Endothelial cell of umbilical vein (primary cell): Measurements from ENCODE around the gene SYTL1. TPM values are rescaled to one million over a fixed set of nuclear protein-coding genes. Genes with fewer than 3 reads are reported as not detected.

Source experiments
- BruUV-seq: library from RNA; stranded (reverse); fragments of 400-500 nt; replicated peaks from 2 replicates; lab custom pipeline; 2021; lab: Mats Ljungman, UMichigan
- CTCF ChIA-PET: fragments of 300-600, 350-600 bp; sonication (Branson Sonifier 250); formaldehyde crosslinking; loops from one replicate; lab custom pipeline; 2021; ENCODE audit warnings: antibody characterized with exemption, inconsistent platforms; lab: Charles Lee
- POLR2A ChIA-PET: fragments of 300-600, 350-600 bp; sonication (Branson Sonifier 250); formaldehyde crosslinking; loops from one replicate; lab custom pipeline; 2021; ENCODE audit warnings: antibody characterized with exemption, inconsistent platforms; lab: Charles Lee
- DNase-seq: peaks from one replicate; pipeline ENCODE4 v3.0.0-alpha.2; 2011; ENCODE audit warnings: low read depth, low spot score
- FAIRE-seq: peaks from 2 replicates; lab custom pipeline; 2011; peaks lifted over from hg19 to GRCh38; lab: Jason Lieb, UNC
- H2AFZ ChIP-seq: 2 replicates; pipeline ENCODE4 v1.6.0; 2012; ENCODE audit warnings: low read depth, low read length, control low read depth, inconsistent platforms
- H3K27ac ChIP-seq: 2 replicates; pipeline ENCODE4 v1.5.1; 2011; ENCODE audit warnings: low read depth, mild to moderate bottlenecking, control low read depth, low read length, moderate library complexity; ENCODE audit not compliant: insufficient read depth
- H3K27me3 ChIP-seq, 2 experiments: 2 replicates each; pipeline versions ENCODE4 v1.6.0 to v1.6.1; 2011; ENCODE audit warnings: low read length in 2 of 2, mixed read lengths in 1 of 2; ENCODE audit not compliant: control insufficient read depth in 2 of 2, insufficient read depth in 2 of 2
- H3K36me3 ChIP-seq, 2 experiments: 2 replicates in 1 of 2; 3 replicates in 1 of 2; pipeline ENCODE4 v1.5.1; 2011; ENCODE audit warnings: low read length in 2 of 2, mild to moderate bottlenecking in 1 of 2, moderate library complexity in 1 of 2; ENCODE audit not compliant: control insufficient read depth in 2 of 2, insufficient read depth in 2 of 2; ENCODE audit errors: extremely low read depth in 1 of 2
- H3K4me1 ChIP-seq: 3 replicates; pipeline ENCODE4 v1.5.1; 2011; ENCODE audit warnings: mild to moderate bottlenecking, low read length; ENCODE audit not compliant: control insufficient read depth, insufficient read depth; ENCODE audit errors: extremely low read depth
- H3K4me2 ChIP-seq: 2 replicates; pipeline ENCODE4 v1.6.1; 2011; ENCODE audit warnings: low read length, control low read depth, mixed read lengths; ENCODE audit not compliant: insufficient read depth
- H3K4me3 ChIP-seq, 3 experiments: fragments of 200-600 bp in 1 of 3; sonication (generic), shearing (Covaris generic) in 1 of 3; replicated peaks in 1 of 3; 2 replicates each; pipeline ENCODE4 v1.5.1; 2011 to 2016; ENCODE audit warnings: control low read depth in 3 of 3, low read length in 3 of 3, mild to moderate bottlenecking in 2 of 3, inconsistent platforms in 1 of 3, low read depth in 1 of 3, moderate library complexity in 1 of 3; ENCODE audit not compliant: insufficient read depth in 1 of 3
- H3K79me2 ChIP-seq: 2 replicates; pipeline ENCODE4 v1.6.0; 2012; ENCODE audit warnings: low read length, inconsistent platforms; ENCODE audit not compliant: control insufficient read depth, insufficient read depth
- H3K9ac ChIP-seq: replicated peaks from 2 replicates; pipeline ENCODE3; 2011; ENCODE audit warnings: low read length, control low read depth; ENCODE audit not compliant: insufficient read depth; ENCODE audit errors: extremely low read depth
- H3K9me1 ChIP-seq: replicated peaks from 3 replicates; pipeline ENCODE4 v1.6.0; 2011; ENCODE audit warnings: mild to moderate bottlenecking, low read length; ENCODE audit not compliant: control insufficient read depth, insufficient read depth; ENCODE audit errors: extremely low read depth
- H3K9me3 ChIP-seq: replicated peaks from 2 replicates; pipeline ENCODE4 v1.5.1; 2012; ENCODE audit warnings: low read length, inconsistent platforms; ENCODE audit not compliant: control insufficient read depth, insufficient read depth
- H4K20me1 ChIP-seq: replicated peaks from 2 replicates; pipeline ENCODE3; 2011; ENCODE audit warnings: mild to moderate bottlenecking, low read length; ENCODE audit not compliant: control insufficient read depth, insufficient read depth; ENCODE audit errors: extremely low read depth
- CTCF ChIP-seq, 2 donors: IDR thresholded peaks; 1 replicate in 1 of 2; 2 replicates in 1 of 2; pipeline ENCODE4 v1.5.1; 2011; ENCODE audit warnings: low read length in 2 of 2, mild to moderate bottlenecking in 2 of 2, moderate library complexity in 2 of 2, control low read depth in 1 of 2, inconsistent platforms in 1 of 2, low read depth in 1 of 2; ENCODE audit not compliant: insufficient read depth in 1 of 2; ENCODE audit errors: extremely low read depth in 1 of 2
- EZH2 ChIP-seq: IDR thresholded peaks from 2 replicates; pipeline ENCODE4 v1.6.1; 2012; ENCODE audit warnings: borderline replicate concordance, low read depth, mild to moderate bottlenecking, moderate library complexity, low read length, inconsistent platforms; ENCODE audit not compliant: severe bottlenecking
- FOS ChIP-seq: IDR thresholded peaks from 2 replicates; pipeline ENCODE4 v1.6.1; 2011; ENCODE audit warnings: mild to moderate bottlenecking, low read length, moderate library complexity, borderline replicate concordance; ENCODE audit not compliant: insufficient read depth
- GATA2 ChIP-seq: IDR thresholded peaks from 2 replicates; pipeline ENCODE4 v1.7.0; 2011; ENCODE audit warnings: low read depth, mild to moderate bottlenecking, moderate library complexity, mixed read lengths, low read length; ENCODE audit not compliant: insufficient read length, insufficient read depth
- JUN ChIP-seq: IDR thresholded peaks from 2 replicates; pipeline ENCODE4 v1.6.1; 2011; ENCODE audit warnings: borderline replicate concordance, low read depth; ENCODE audit not compliant: insufficient read length, insufficient read depth
- MAX ChIP-seq: IDR thresholded peaks from 2 replicates; pipeline ENCODE4 v1.6.1; 2011; ENCODE audit not compliant: insufficient read depth, insufficient read length
- MYC ChIP-seq: IDR thresholded peaks from one replicate; pipeline ENCODE4 v1.6.1; 2011; ENCODE audit warnings: mild to moderate bottlenecking, low read depth, low read length
- POLR2A ChIP-seq: IDR thresholded peaks from 2 replicates; pipeline ENCODE4 v1.6.1; 2012; ENCODE audit warnings: low read depth, mild to moderate bottlenecking, control low read depth, low read length
- POLR2AphosphoS5 ChIP-seq: IDR thresholded peaks from 2 replicates; pipeline ENCODE4 v1.6.1; 2012; ENCODE audit warnings: low read depth, mild to moderate bottlenecking, control low read depth, low read length, moderate library complexity; ENCODE audit not compliant: insufficient read depth
- dilution Hi-C: fragments of 300-500 bp; cut with MboI; formaldehyde crosslinking; loops from one replicate; pipeline ENCODE4 v1.15.0; 2019; ENCODE audit warnings: low sequenced_read_pairs; ENCODE audit not compliant: extremely low pct_ligation_motif_present
- intact Hi-C: fragments of 100-400 bp; cut with micrococcal nuclease; formaldehyde crosslinking; loops from one replicate; pipeline ENCODE4 v1.10.0; 2022
- polyA plus RNA-seq, 4 experiments: library from polyadenylated mRNA; depleted of rRNA in 3 of 4; stranded (reverse) in 3 of 4; unstranded in 1 of 4; fragments of >200 nt; gene quantifications; 2 replicates each; pipeline versions ENCODE4 v1.2.1 to v1.2.3, GENCODE V29; 2011 to 2012; ENCODE audit warnings: missing spikeins in 1 of 4
- total RNA-seq: library from RNA; stranded (reverse); gene quantifications from 2 replicates; pipeline ENCODE4 v1.2.3, GENCODE V29; 2021

Gene SYTL1
- total and polyA plus RNA-seq, 2 donors (not counting 3 experiments of a cell fraction or from before 2014, with no cell fraction given): 0.04 TPM; not detected in 1

- no peak for DNase-seq
- Histone ChIP-seq H3K79me2 (peaks cover 9% of the 10 kb centered on the region), H3K9me3 (no peaks in the 10 kb centered on the region), H3K36me3 (no peaks in the 10 kb centered on the region), H3K27ac (no peak overlapping the region), H3K9me1 (no peaks in the 10 kb centered on the region), H3K9ac (no peak overlapping the region), H3K4me2 (no peak overlapping the region), H4K20me1 (no peaks in the 10 kb centered on the region), H3K4me3 (no peak overlapping the region), H3K4me1 (peaks cover 5% of the 10 kb centered on the region), H3K27me3 (no peaks in the 10 kb centered on the region), H2AFZ (no peak overlapping the region)
- ChIA-PET POLR2A (interaction anchor here (0.6 kb wide), 1 partner anchor 18 kb away, joined by 3 read pairs; no protein-coding TSS in a partner anchor), CTCF (interaction anchor here (2.0 kb wide), 1 partner anchor 17 kb away, joined by 8 read pairs; no protein-coding TSS in a partner anchor)
- intact Hi-C loops: no loop called here
- no peak for TF ChIP-seq MAX
- TF ChIP-seq POLR2AphosphoS5: no peak
- TF ChIP-seq MYC: no peak
- TF ChIP-seq FOS: no peak
- TF ChIP-seq GATA2: no peak
- no peak for TF ChIP-seq CTCF (IDR thresholded peaks at IDR 0.05; ENCODE audit: extremely low read depth in 1 of 2, insufficient read depth in 1 of 2, low read depth in 1 of 2, low read length in 2 of 2)
- no peak for TF ChIP-seq JUN
- no peak for TF ChIP-seq POLR2A
- no peak for TF ChIP-seq EZH2
- no peak for FAIRE-seq
- dilution Hi-C loops: no loop called here
- no TSS peak for BruUV-seq
Observed at GRCh38 chr1:27318136-27318535, 23.7 kb upstream of the SYTL1 start.
